ENCODE data around the gene BLOC1S3.
A peak's percentile ranks its signal among the peaks of the same experiment; 100 is the strongest.

Gene BLOC1S3

DNA sequence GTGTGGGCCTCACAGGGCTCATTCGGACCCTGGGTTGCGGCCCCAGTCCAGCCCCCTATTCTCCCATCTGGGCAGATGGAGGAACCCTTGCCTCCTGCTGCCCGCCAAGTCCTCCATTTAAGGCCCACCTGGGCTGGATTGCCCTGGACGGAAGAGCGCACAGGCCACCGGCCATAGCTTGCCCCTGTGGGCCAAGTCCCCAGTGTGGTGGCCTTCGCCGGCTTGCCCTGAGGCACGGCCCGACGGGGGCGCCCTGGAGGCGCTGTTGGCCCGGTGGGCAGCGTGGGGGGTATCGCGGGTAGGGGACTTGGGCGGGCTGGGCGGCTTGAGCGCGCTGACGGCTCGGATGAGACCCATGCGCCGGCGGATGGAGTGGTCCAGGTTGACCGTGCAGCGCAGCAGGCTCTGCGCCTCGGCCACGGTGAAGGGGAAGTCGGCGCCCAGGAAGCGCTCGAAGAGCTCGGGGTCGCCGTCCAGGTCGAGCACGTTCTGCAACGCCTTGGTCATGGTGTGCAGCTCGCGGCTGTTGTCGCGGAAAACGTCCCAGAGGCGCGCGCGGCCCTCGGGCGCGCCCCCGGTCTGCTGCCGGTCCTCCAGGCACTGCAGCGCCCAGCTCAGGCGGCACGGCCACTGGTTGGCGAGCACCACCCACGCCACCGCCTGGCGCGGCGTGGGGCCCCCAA lies 26.6 kb upstream of the BLOC1S3 start:
- peak overlapping the region; percentile 44 to 83 for H3K4me3 Mint-ChIP-seq
- peak in 1 of 2 donors; percentile 2 for ATAC-seq (replicated peaks)
- H3K27ac Mint-ChIP-seq, result peak overlapping the region; percentile 59
- H3K9me3 Mint-ChIP-seq, result peaks cover 0 to 6% of the 10 kb centered on the region in 2 donors
- H3K36me3 Mint-ChIP-seq, result peaks cover 8 to 28% of the 10 kb centered on the region in 2 donors
- H3K4me1 Mint-ChIP-seq, result peaks cover 17 to 29% of the 10 kb centered on the region in 2 donors
- no peak for DNase-seq
- peaks cover 34 to 46% of the 10 kb centered on the region in 2 donors for H3K27me3 Mint-ChIP-seq

DNA sequence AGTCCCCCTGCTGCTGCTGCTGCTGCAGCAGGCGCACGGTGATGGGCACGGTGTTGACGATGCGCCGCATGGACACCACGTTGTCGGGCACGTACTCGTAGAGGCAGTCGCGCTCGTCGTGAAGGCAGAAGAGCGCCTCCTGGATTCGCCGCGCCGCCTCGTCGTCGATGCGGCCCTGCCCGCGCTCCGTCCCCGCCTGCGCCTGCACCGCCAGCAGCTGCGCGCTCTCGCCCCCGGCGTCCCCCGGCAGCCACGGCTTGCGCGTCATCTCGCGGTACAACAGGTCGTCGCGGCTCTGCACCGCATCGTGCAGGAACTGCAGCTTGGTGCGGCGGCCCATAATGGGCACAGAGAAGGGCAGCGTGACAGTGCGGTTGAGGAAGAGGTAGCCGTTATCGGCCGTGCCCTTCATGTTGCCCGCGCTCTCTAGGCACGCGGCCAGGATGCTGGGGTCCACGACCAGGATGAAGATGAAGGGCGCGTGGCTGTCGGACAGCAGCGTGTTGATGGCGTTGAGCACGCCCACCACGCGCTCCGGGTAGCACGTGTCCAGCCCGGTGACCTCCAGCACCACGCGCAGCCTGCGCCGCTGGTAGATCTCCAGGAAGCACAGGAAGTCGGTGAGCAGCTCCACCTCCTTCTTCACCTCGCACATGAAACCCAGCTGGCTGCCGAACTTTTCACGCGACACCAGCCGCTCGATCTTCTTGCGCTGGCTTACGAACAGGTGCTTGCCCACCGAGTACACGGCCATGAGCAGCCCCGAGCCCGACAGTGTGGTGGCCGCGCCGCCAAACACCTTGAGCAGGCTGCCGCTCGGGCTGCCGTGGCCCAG lies 25.9 kb upstream of the BLOC1S3 start:
- DNase-seq, result peak; percentile 23
- H3K27ac Mint-ChIP-seq, result peak overlapping the region; percentile 80
- peak overlapping the region; percentile 72 to 83 for H3K4me3 Mint-ChIP-seq

DNA sequence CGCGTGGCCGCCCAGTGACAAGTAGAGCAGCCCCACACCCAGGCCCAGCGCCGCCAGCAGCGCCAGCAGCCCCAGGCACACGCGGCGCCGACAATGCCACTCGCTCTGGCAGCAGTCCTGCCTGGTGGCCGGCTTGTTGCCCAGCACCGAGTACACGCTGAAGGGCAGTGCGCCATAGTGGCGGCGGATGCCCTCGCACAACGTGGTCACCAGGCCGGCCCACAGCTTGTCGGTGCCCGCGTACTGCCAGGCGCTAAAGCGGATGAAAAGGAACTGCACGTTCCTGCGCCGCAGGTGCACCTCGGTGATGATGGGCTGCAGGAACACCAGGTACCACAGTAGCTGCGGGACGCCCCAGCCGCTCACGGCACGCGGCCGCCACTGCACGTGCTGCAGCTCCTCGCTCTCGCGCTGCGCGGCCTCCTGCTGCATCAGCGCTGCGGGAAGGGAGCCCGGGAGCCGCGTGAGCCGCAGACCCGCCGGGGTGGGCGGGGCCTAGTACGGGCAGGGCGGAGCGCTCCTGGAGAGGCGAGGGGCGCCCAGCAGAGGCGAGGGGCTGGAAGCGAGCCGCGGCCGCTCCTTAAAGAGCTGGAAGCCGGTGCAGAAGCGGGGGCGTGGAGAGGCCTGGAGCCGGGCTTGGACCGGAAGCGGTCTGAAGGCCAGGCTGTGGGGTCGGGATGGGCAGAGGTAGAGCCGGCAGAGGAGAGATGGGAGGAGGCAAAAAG lies 25.1 kb upstream of the BLOC1S3 start:
- H3K27me3 Mint-ChIP-seq, result peaks cover 46 to 60% of the 10 kb centered on the region in 2 donors

More for the DNA sequence above, 25.9 kb upstream of the BLOC1S3 start:
- Mint-ChIP-seq H3K9me3 (peaks cover 0 to 6% of the 10 kb centered on the region in 2 donors), H3K27me3 (peaks cover 39 to 52% of the 10 kb centered on the region in 2 donors), H3K4me1 (peaks cover 17 to 29% of the 10 kb centered on the region in 2 donors), H3K36me3 (peaks cover 8 to 24% of the 10 kb centered on the region in 2 donors)
- ATAC-seq (replicated peaks), result peak; percentile 55 to 63

DNA sequence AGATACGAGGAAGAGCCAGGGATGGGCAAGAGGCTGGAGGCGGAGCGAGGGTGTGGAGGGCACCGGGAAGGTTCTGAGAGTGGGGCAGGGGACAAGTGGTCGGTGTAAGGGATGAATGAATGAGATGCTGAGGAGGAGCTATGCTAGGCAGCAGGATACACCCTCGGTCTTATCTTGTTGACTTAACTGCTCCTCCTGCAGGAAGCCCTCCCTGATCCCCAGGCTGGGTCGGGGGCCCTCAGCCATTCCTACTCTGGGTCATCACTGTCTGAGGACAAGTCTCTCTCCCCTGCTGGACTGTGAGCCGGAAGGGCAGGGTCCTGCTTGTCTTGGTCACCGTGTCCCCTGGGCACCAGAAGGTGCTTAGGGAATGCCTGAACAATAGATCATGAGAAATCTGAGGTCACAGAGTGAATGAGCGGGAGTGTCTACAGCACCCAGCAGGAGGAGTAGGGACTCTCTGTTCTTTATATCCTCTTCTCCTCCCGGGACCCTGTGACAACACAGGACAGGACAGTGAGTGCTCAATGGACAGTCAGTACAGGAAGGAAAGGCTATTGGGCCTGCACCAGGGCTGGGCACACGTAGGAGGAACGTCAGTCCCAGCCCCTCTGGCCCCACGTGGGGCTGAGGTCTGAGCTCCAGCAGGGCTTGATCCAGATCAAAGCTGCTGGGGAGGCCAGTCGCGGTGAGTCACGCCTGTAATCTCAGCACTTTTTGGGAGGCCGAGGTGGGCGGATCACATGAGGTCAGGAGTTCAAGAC lies 24.3 kb upstream of the BLOC1S3 start:
- no peak for ATAC-seq (replicated peaks)
- Mint-ChIP-seq H3K9me3 (peaks cover 0 to 6% of the 10 kb centered on the region in 2 donors), H3K27me3 (peaks cover 51 to 67% of the 10 kb centered on the region in 2 donors), H3K27ac (peak overlapping the region; percentile 59), H3K4me1 (peaks cover 23 to 29% of the 10 kb centered on the region in 2 donors), H3K36me3 (peaks cover 8 to 18% of the 10 kb centered on the region in 2 donors), H3K4me3 (peak overlapping the region; percentile 57 to 83)
- DNase-seq, result no peak

More for the DNA sequence above, 25.1 kb upstream of the BLOC1S3 start:
- H3K4me1 Mint-ChIP-seq, result peaks cover 23 to 29% of the 10 kb centered on the region in 2 donors
- peak overlapping the region; percentile 59 for H3K27ac Mint-ChIP-seq
- peak overlapping the region; percentile 72 to 83 for H3K4me3 Mint-ChIP-seq
- peaks cover 8 to 19% of the 10 kb centered on the region in 2 donors for H3K36me3 Mint-ChIP-seq
- DNase-seq (no peak), ATAC-seq (replicated peaks) (peak; percentile 17 to 31)
- peaks cover 0 to 6% of the 10 kb centered on the region in 2 donors for H3K9me3 Mint-ChIP-seq

DNA sequence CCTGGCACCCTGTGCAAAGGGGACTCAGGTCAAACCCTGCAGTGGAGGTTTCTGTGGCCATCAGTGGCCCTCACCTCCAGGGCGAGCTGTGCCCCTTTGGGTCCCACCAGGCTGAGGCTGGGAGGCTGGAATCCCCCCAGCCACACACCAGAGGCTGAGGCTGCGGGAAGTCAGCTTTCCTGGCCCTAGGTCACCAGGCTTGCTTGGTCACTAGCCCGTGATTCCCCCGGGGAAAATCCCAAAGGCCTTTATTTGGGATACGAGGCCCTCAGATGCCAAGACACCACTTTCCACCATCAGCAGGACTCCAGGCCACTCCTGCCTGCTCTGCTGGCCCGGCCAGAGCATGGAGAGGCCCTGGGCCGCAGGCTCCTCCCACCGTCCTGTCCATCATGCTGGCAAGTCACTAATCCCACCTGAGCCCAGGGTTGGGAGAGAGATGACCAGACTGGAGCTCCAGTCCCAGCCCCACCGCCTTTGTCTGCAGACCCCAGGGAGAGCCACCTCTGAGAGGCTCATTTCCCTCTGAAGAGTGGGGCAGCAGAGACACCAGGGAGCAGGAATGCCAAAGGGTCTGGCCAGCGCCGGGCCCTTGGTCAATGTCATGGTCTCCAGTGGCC lies 22.5 kb upstream of the BLOC1S3 start:
- peaks cover 6 to 11% of the 10 kb centered on the region in 2 donors for H3K36me3 Mint-ChIP-seq
- H3K9me3 Mint-ChIP-seq, result peaks cover 0 to 6% of the 10 kb centered on the region in 2 donors
- DNase-seq (no peak), ATAC-seq (replicated peaks) (no peak)
- no peak overlapping the region for H3K27ac Mint-ChIP-seq
- peaks cover 28 to 29% of the 10 kb centered on the region in 2 donors for H3K4me1 Mint-ChIP-seq
- peaks cover 59 to 79% of the 10 kb centered on the region in 2 donors for H3K27me3 Mint-ChIP-seq
- no peak overlapping the region for H3K4me3 Mint-ChIP-seq

DNA sequence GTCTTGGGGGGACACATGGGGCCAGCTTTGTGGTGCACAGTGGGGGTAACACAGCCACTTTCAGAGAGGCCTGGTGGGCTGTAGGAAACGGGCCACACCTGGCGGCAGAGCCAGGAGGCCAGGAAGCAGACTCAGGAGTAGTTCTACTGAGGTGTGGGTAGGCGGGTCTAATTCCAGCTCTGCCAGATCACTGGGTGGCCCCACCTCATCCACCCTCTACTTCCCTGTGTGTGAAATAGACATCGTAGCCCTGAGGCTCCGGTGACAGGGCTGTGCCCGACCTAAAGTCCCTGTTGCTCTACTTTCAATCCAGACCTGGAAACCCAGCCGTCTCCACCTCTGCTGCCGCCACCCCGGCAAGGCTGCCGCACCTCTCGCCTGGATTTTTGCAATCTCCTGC lies 21.8 kb upstream of the BLOC1S3 start:
- H3K4me3 Mint-ChIP-seq, result no peak overlapping the region
- H3K4me1 Mint-ChIP-seq, result peaks cover 25 to 26% of the 10 kb centered on the region in 2 donors
- DNase-seq (no peak), ATAC-seq (replicated peaks) (no peak)
- H3K27ac Mint-ChIP-seq, result no peak overlapping the region
- peaks cover 0 to 4% of the 10 kb centered on the region in 2 donors for H3K9me3 Mint-ChIP-seq
- peaks cover under 1 to 4% of the 10 kb centered on the region in 2 donors for H3K36me3 Mint-ChIP-seq
- peaks cover 53 to 73% of the 10 kb centered on the region in 2 donors for H3K27me3 Mint-ChIP-seq

DNA sequence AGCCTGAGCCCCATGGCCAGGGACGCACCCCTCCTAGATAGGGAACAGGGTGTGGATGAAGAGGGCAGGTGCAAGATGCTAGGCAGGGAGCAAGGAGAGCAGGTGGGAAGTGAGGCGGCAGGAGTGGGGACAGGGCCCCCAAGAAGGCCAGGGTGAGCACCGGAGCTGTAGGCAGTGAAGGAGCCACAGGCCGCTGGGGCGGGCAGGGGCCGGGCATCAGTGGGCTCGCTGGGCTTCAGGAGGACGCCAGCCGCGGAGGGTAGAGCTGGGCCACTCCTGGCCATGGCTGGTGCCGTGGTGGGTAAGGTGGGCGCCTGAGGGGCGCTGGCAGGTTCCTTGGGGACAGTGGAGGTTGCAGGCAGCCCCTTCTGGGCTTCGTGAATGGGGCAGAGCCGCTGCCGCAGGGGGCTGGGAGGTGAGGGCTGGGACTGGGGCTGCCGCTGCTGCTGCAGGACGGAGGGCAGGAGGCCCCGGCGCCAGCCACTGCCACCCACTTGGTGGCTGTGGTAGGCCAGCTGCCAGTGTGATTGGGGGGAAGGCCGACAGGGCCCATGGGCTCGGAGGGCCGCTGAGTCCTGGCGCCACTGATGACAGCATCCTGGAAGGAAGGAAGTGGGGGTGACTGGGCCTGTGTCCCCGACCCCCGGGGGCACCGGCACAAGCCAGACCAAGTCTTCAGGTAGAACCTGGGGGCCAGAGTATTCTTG lies 19.9 kb upstream of the BLOC1S3 start:
- no peak overlapping the region for H3K4me3 Mint-ChIP-seq
- peaks cover 46 to 55% of the 10 kb centered on the region in 2 donors for H3K27me3 Mint-ChIP-seq
- ATAC-seq (replicated peaks), result peak in 1 of 2 donors; percentile 7

DNA sequence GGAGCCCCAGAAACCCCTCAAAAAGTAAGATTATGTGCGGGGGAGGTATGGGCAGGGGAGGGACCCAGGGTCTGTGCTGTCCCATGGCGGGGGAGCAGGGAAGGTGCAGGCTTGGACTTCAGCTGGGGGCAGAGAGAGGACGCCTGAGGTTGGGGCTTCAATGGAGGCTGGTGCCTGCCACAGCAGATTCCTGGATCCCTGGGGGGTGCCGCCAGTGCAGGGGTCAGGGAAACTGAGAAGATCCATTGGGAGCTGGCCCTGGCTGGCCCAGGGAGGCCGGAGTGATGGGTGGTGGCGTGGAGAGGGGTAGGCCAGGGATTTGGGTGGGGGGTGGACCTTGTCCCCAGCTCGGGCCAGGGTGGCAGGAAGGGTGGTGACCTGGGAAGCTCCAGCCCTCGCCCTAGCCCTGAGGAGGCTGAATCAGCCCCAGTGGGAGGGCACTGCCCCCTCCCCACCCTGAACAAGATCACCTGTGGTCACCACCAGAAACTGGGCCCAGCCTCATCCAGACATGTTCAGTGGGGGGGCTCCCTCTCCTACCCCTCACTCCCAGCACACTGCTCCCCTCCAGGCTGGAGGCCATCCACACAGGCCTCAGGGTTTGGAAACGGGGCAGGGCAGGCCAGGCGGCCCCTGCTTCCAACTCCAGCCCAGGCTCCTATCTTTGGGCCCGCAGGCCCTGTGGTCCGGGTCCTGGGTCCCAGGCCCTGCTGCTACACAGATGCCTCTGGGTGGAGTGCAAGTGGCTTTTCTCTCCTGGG lies 19.2 kb upstream of the BLOC1S3 start:
- peak overlapping the region in 1 of 2 donors; percentile 31 for H3K4me3 Mint-ChIP-seq
- peaks cover 39 to 47% of the 10 kb centered on the region in 2 donors for H3K27me3 Mint-ChIP-seq
- H3K36me3 Mint-ChIP-seq, result no peaks in the 10 kb centered on the region
- H3K4me1 Mint-ChIP-seq, result peaks cover 13 to 25% of the 10 kb centered on the region in 2 donors
- peak overlapping the region; percentile 9 for H3K27ac Mint-ChIP-seq
- ATAC-seq (replicated peaks), result no peak
- H3K9me3 Mint-ChIP-seq, result no peaks in the 10 kb centered on the region
- DNase-seq, result no peak

More for the DNA sequence above, 19.9 kb upstream of the BLOC1S3 start:
- peak overlapping the region; percentile 77 for H3K27ac Mint-ChIP-seq
- no peaks in the 10 kb centered on the region for H3K9me3 Mint-ChIP-seq
- no peaks in the 10 kb centered on the region for H3K36me3 Mint-ChIP-seq
- DNase-seq, result no peak
- peaks cover 13 to 24% of the 10 kb centered on the region in 2 donors for H3K4me1 Mint-ChIP-seq

DNA sequence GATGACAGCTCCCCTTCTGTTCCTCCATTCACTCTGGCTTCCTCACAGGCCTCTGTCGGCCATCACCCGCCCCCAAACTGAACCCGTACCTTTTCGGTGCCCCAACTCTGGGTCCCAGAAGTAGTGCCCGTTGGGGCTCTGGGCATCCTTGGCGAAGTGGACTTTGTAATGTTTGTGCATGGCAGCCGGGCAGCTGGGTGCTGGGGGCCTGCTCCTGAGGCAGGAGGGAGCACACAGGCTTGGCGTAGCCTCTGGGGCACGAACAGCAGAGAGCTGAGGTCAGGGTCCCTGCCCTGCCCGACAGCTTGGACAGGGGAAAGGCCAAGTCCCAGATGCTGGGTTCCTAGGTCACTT lies 18.6 kb upstream of the BLOC1S3 start:
- Mint-ChIP-seq H3K9me3 (no peaks in the 10 kb centered on the region), H3K27me3 (peaks cover 37 to 44% of the 10 kb centered on the region in 2 donors), H3K4me1 (peaks cover 16 to 27% of the 10 kb centered on the region in 2 donors), H3K4me3 (peak overlapping the region in 1 of 2 donors; percentile 31), H3K36me3 (no peaks in the 10 kb centered on the region), H3K27ac (peak overlapping the region; percentile 43)
- ATAC-seq (replicated peaks), result no peak
- no peak for DNase-seq

DNA sequence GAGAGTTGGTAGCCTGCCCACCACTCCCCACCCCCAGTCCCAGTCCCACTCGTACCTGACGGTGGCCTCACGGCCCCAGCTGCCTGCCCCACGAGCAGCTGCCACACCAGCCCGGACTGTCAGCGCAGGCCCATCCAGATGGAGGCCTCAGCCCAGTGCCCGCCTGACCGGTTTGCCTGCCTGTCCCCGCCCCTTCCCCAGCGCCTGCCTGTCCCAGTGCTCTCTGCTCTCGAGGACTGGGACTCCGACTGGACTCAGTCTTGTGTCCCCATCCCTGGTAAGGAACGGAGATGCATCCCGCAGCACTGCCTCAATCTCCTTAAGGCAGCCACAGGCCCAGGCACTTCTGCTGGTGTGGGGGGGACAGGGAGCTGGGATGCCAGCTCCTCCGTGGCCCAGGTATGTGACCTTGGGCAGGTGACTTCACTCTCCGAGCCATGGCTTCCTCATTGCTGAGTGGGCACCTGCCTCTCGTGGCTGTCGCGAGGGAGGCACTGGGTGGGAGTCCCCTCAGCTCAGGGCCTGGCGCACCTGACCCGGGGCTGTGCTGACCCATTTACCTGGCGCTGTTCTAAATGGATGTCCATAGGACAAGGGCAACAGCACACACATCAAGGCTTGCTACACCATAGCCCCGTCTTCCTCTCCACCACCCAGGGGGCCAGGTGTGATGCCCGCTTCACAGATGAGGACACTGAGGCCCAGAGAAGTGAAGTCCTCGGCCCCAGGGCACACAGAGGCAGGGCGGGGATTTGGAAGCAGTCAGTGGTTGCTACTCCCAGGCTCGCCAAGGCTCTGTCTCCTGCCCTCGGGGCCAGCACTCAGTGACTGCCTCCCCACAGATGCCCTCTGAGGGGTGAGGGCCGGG lies 17.5 kb upstream of the BLOC1S3 start, which contains the start of gene NKPD1:
Gene NKPD1 (minus strand): TSS at position 113 of the 868 bp plus-strand sequence. CDS start 832 bp downstream, outside the sequence.
- no peak within 1 kb of the TSS for H3K4me3 Mint-ChIP-seq
- H3K27ac Mint-ChIP-seq, result peak within 1 kb of the TSS; percentile 56
- H3K36me3 Mint-ChIP-seq, result peaks cover 0 to 4% of the 10 kb centered on the region in 2 donors
- no peak for DNase-seq
- peaks cover 32 to 37% of the 10 kb centered on the region in 2 donors for H3K27me3 Mint-ChIP-seq
- H3K4me1 Mint-ChIP-seq, result peaks cover 23 to 31% of the 10 kb centered on the region in 2 donors
- H3K9me3 Mint-ChIP-seq, result no peaks in the 10 kb centered on the region
- no peak for ATAC-seq (replicated peaks)

All from stimulated activated naive B cell treated with anti-CD40 and anti-IgM and Interleukin-4, amounts not matched to agents 10 μg/mL and 1 μg/mL and 100 μg/mL, for 72 hours (primary cell).